Stimulated activated CD4-positive, alpha-beta T cell treated with anti-CD3 and anti-CD28 coated beads, TNF-alpha, amount 100 ng/mL, for 48 hours (primary cell): ENCODE results near the gene OR10A2.
"Not testable (repeated sequence)": the region's sequence is repeated elsewhere in the genome, so short reads cannot be mapped to it uniquely, and the experiment has no call there.

ENCODE experiments used
- DNase-seq, 3 donors: peaks; one replicate each; pipeline ENCODE4 v3.0.0-alpha.2; 2020; ENCODE audit warnings: low read depth in 3 of 3

Gene OR10A2

DNA sequence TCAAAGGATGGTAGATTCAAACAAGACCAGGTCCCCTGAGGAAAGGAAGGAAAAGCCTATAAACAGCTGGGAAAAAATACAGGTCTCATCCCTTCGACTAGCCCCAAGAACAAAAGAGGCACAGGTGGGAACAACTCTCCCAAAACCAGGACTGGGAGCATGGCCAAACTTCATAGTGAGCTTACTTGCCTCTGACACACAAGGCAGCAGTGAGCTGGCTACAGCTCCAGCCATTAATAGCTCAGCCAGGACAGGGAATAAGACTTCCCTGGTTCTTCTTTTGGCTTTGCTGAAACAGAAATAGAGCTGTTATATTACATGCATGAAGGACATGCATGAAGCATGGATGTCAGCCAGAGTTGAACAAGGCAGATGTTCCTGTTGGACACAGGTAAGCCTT lies at the start of gene OR10A2:
Gene OR10A2 (plus strand): TSS at position 97 of the 400 bp plus-strand sequence. CDS start 6,698 bp downstream, outside the sequence.
- no peak for DNase-seq

- DNase-seq = no peak
Observed at GRCh38 chr11:6813656-6814055, 49.2 kb upstream of the OR10A2 start.

- no peak for DNase-seq
Observed at GRCh38 chr11:6817694-6818093, 45.2 kb upstream of the OR10A2 start.

DNA sequence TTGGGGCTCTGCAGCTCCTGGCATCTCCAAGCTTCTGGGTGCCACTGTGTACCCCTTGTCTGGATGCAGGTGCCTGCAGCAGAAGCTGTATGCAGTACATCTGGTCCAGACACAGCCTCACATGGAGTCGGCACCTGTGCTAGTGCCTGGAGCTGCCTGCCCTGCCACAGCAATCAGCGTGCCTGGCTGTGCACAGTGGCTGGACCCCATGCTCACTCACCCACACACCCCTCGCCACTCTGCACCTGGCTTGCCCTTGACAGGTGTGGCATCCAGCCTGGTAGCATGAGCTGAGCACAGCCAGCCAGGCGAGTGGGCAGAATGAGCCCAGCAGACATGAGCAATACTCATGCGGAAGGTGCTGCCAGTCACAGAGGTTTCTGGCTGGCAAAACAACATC lies 43.9 kb upstream of the OR10A2 start:
- no peak for DNase-seq

GRCh38 chr11:6824136-6824823 lies 38.6 kb upstream of the OR10A2 start:
- no peak for DNase-seq

- DNase-seq = no peak
Observed at GRCh38 chr11:6825231-6825744, 37.6 kb upstream of the OR10A2 start.

- no peak for DNase-seq
Observed at GRCh38 chr11:6828103-6828502, 34.8 kb upstream of the OR10A2 start.

DNA sequence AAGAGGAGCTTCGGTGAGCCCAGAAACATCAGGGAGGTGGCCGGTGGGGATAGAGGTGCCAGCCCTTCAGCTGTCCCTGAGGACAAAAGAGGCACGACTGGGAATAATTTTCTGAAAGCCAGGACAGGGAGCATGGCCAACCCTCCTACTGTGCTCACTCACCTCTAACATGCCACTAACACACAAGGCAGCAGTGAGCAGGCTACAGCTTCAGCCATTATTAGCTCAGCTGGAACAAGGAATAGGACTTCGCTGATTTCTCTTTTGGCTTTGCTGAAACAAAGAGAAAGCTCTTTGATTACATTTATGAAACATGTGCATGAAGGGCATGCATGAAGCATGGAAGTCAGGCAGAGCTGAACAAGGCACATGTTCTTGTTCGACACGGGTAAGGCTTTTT lies 29.5 kb upstream of the OR10A2 start:
- no peak for DNase-seq

DNA sequence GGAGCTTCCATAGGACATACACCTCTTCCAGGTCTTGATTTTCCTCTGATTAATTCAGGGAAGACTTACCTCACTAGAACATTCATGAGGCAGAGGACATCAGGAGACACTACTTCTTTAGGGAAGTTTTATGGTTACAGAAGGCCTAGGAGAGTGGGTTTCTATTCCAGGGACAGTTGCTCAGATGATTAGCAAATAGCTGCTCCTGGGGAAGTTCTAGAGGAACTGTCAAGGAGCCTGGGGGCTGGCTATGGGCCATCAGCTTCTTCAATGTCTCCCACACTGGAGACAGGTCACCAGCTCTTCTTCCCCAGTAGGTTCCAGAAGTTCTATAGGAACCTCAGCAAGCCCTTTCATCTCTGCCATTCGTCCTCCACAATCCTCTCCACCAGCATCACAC lies 28.8 kb upstream of the OR10A2 start:
- no peak for DNase-seq

DNA sequence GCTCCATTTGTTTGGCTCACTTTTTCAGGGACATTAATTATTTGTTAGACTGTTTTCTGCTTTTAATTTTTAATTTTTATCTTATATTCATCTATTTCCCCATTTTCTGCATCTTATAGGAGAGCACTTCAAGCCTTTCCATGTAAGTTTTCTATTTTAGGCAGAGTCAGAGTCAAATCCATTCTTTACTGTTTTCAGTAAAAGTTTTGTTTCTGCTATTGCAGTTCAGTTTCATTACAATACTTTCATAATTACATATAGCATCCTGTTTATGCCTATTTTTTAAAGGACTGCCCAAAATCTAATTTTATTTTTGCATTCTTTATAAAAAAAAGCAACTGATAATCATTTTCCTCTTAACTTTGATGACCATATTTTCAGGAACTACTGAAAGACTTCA lies 21.2 kb upstream of the OR10A2 start:
- DNase-seq = no peak

DNA sequence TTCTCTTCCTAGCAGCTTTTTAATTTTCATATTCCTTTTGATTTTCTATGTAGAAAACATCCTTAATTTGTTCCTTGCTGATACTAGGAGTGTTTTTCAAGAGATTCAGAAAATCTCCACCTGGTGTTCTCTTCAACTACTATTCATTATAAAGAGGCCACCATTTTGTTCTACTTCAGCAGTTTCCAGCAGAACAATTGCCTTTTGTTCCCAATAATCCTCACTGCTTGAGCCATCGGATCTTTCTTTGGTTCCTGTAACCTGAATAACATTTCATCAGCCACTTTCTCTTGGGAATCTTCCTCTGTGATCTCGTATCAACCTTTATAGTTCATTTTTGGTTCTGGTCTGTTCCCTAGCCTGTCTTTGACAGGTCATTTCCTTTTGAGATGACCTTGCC lies 19.2 kb upstream of the OR10A2 start:
- no peak for DNase-seq

- no peak for DNase-seq
Observed at GRCh38 chr11:6844356-6844755, 18.5 kb upstream of the OR10A2 start.

- DNase-seq = no peak
Observed at GRCh38 chr11:6845383-6845782, 17.5 kb upstream of the OR10A2 start, which contains the start of gene OR10A5. Gene OR10A5 (plus strand): TSS chr11:6845683. CDS start chr11:6845683, 0 bp downstream.

DNA sequence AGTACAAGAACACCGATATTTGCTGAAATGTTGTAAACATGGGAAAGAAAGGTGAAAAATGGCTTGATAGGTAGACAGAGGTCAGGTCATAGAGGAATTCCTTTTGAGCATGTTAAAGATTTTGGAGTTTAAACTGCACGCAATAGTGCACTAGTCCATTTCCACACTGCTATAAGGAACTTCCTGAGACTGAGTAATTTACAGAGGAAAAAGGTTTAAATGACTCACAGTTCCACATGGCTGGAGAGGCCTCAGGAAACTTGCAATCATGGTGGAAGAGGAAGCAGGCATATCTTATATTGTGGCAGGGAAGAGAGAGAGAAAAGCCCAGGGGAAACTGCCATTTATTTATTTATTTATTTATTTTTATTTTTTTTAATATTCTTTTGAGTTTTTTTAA lies 12.3 kb upstream of the OR10A2 start:
- no peak for DNase-seq

- not testable (repeated sequence) for DNase-seq
Observed at GRCh38 chr11:6854801-6855200, 8.1 kb upstream of the OR10A2 start.

GRCh38 chr11:6855971-6856541 lies 6.8 kb upstream of the OR10A2 start:
- DNase-seq = no peak

DNA sequence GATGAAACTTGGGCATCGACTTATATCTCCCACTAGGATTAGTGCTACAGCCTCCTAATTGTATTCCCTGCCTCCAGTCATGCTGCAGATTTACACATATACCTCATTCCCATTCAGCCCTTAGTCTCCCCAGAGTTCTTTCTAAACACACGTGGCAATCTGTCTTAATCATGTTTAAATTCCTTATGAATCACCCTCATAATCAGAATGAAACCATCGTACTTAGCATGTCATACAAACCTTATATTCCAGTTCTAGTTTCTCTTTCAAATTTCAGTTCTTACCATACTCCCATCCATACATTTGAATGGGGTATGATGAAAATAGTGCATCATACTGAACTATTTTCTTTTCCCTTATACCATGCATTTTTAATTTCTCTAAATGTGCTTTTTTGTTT lies 6.0 kb upstream of the OR10A2 start:
- no peak for DNase-seq

DNA sequence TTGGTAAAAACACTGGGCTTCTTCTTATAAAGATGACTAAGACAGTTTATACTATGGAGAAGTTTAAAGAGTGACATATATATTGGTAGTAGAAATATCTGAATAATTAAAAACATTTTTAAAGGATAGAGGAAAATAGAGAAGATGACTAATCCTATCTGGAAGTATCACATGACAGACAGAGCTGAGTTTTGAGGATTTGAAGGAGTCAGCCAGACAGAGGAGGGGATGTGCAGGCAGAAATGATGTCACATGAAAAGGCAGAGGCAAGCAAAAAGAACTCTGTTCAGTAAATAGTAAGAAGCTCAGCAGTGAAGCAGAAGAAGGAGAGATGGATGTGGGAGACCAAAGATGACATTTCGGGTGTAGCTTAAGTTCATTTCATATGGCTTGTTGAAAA lies 1.6 kb downstream of the OR10A2 start:
- no peak for DNase-seq

GRCh38 chr11:6871278-6871677 lies 8.4 kb downstream of the OR10A2 start:
- DNase-seq = no peak

GRCh38 chr11:6875761-6876160 lies 12.9 kb downstream of the OR10A2 start:
- DNase-seq = no peak

GRCh38 chr11:6876325-6876724 lies 13.5 kb downstream of the OR10A2 start, which contains the start of gene OR10A4:
Gene OR10A4 (plus strand): TSS chr11:6876625. CDS start chr11:6876648, 23 bp downstream.
- no peak for DNase-seq

GRCh38 chr11:6876914-6877313 lies 14.1 kb downstream of the OR10A2 start:
- no peak for DNase-seq

DNA sequence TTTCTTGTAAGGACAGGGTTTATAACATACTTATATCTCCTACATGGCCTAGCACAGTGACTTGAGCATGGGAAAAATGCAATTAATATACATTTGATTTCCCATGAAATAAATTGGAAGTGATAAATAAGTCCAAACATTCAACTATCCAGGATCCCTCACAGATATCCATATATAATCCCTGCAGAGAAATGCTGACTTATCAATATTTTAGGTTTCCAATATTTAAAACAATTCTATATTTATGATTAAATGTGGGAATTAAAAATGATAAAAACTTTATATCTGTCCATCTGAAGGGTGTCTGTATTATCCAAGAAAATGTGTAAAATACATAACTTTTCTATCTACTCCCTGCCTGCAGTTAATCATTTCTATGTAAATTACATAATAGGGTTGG lies 19.9 kb downstream of the OR10A2 start:
- no peak for DNase-seq
